SK-N-MC (cell line): ENCODE measurements around the gene POLD2.

Experiments
- DNase-seq: peaks from one replicate; pipeline ENCODE4 v3.0.0-alpha.2; 2011; ENCODE audit warnings: low read depth, low spot score
- H3K27ac ChIP-seq: fragments of 200-600 bp; sonication (generic); 2 replicates; pipeline ENCODE4 v1.5.1; 2016; ENCODE audit warnings: mixed run types
- H3K36me3 ChIP-seq: fragments of 200-600 bp; sonication (generic); 2 replicates; pipeline ENCODE4 v1.6.1; 2017; ENCODE audit warnings: antibody characterized with exemption, low read length, mixed read lengths; ENCODE audit not compliant: insufficient read depth
- H3K4me3 ChIP-seq: fragments of 200-600 bp; sonication (generic); 2 replicates; pipeline ENCODE4 v1.5.1; 2016
- H3K9ac ChIP-seq: fragments of 200-600 bp; sonication (generic); 2 replicates; pipeline ENCODE4 v1.8.0; 2017; ENCODE audit warnings: mixed run types, mixed read lengths; ENCODE audit not compliant: insufficient read length
- H3K9me3 ChIP-seq: fragments of 200-600 bp; sonication (generic); 2 replicates; pipeline ENCODE4 v1.6.1; 2017; ENCODE audit warnings: low read depth, mild to moderate bottlenecking, antibody characterized with exemption, low read length, moderate library complexity, mixed read lengths
- EZH2 ChIP-seq: fragments of 200-600 bp; sonication (generic); IDR thresholded peaks from one replicate; pipeline ENCODE4 v1.6.1; 2017; ENCODE audit warnings: antibody characterized with exemption
- FOXP2 ChIP-seq: optimal IDR thresholded peaks from 2 replicates; pipeline ENCODE3; 2011; ENCODE audit warnings: mild to moderate bottlenecking, moderate library complexity; ENCODE audit not compliant: insufficient read depth; ENCODE audit errors: extremely low read length, control extremely low read depth
- POLR2AphosphoS5 ChIP-seq: IDR thresholded peaks from 2 replicates; pipeline ENCODE4 v1.6.1; 2012; ENCODE audit warnings: mild to moderate bottlenecking, low read depth, low read length, borderline replicate concordance

POLD2 gene

GRCh38 chr7:44107961-44108767 lies 15.2 kb downstream of the POLD2 start:
- Histone ChIP-seq H3K4me3 (no peak overlapping the region), H3K9me3 (no peaks in the 10 kb centered on the region), H3K36me3 (peaks cover 6% of the 10 kb centered on the region; the same call in 1 of the 2 replicates), H3K27ac (no peak overlapping the region), H3K9ac (no peak overlapping the region)
- no peak for TF ChIP-seq EZH2
- no peak for TF ChIP-seq FOXP2
- no peak for TF ChIP-seq POLR2AphosphoS5
- DNase-seq = no peak

DNA sequence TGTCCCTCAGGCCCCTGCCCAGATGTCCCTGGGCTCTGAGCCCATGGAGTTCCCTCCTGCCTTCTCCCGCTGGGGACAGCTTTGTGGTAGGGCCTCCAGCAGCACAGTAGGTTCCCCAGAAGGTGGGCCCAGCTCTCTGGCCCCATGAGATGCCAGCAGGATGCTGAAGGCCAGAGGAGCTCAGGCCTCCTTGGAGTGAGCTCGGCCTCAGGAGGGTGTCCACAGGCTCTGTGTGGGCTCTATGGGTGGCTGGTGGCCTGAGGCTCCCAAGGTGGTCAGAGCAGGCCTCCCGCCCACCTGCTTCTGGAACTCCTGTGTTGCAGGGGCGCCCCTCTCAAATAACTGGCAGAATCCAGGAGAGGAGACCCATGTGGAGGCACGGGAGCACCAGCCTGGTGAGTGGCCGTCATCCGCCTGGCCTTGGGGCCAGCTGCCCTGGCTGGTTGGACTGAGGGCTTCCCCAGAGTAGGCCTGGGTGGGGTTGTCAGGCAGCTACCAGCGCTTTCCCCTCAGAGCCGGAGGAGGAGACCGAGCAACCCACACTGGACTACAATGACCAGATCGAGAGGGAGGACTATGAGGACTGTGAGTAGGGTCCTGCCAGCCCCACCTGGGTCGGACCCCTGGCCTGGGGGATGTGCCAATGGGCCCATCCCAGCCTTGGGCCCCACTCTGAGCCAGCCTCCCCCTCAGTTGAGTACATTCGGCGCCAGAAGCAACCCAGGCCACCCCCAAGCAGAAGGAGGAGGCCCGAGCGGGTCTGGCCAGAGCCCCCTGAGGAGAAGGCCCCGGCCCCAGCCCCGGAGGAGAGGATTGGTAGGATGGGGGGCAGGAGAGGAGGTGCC lies 16.0 kb downstream of the POLD2 start:
- TF ChIP-seq POLR2AphosphoS5 = no peak
- Histone ChIP-seq H3K36me3 (no peaks in the 10 kb centered on the region), H3K9me3 (no peaks in the 10 kb centered on the region), H3K9ac (no peak overlapping the region), H3K4me3 (no peak overlapping the region), H3K27ac (no peak overlapping the region)
- no peak for DNase-seq

GRCh38 chr7:44106311-44107065 lies 16.9 kb downstream of the POLD2 start:
- no peaks in the 10 kb centered on the region for H3K9me3 ChIP-seq
- no peak overlapping the region for H3K9ac ChIP-seq
- no peaks in the 10 kb centered on the region for H3K36me3 ChIP-seq
- no peak for TF ChIP-seq EZH2
- no peak for TF ChIP-seq FOXP2
- no peak for TF ChIP-seq POLR2AphosphoS5
- no peak for DNase-seq
- H3K27ac ChIP-seq = no peak overlapping the region
- H3K4me3 ChIP-seq = no peak overlapping the region

DNA sequence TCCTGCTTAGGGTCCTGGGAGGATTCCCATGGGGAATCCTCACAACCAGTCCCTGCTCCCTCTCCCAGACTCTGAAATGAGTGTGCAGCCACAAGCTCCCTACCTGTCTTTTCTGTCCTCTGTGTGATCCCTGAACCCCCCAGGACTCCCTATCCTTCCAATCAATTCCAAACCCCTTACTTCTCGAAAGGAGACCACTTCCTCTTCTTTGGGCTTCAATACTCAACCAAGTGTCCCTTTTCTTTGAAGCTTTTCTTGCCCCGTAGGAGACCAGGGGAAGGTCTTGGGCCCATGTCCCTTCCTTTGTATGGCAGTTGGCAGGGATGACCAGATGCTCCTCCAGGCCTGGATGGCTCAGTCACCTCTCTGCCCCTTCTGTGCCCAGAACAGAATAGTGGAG lies 17.5 kb downstream of the POLD2 start:
- DNase-seq = no peak
- Histone ChIP-seq H3K9me3 (no peaks in the 10 kb centered on the region), H3K27ac (no peak overlapping the region), H3K4me3 (peak overlapping the region; percentile 84; the same call in 1 of the 2 replicates), H3K9ac (no peak overlapping the region), H3K36me3 (no peaks in the 10 kb centered on the region)
- no peak for TF ChIP-seq FOXP2
- no peak for TF ChIP-seq POLR2AphosphoS5
- TF ChIP-seq EZH2 = no peak

DNA sequence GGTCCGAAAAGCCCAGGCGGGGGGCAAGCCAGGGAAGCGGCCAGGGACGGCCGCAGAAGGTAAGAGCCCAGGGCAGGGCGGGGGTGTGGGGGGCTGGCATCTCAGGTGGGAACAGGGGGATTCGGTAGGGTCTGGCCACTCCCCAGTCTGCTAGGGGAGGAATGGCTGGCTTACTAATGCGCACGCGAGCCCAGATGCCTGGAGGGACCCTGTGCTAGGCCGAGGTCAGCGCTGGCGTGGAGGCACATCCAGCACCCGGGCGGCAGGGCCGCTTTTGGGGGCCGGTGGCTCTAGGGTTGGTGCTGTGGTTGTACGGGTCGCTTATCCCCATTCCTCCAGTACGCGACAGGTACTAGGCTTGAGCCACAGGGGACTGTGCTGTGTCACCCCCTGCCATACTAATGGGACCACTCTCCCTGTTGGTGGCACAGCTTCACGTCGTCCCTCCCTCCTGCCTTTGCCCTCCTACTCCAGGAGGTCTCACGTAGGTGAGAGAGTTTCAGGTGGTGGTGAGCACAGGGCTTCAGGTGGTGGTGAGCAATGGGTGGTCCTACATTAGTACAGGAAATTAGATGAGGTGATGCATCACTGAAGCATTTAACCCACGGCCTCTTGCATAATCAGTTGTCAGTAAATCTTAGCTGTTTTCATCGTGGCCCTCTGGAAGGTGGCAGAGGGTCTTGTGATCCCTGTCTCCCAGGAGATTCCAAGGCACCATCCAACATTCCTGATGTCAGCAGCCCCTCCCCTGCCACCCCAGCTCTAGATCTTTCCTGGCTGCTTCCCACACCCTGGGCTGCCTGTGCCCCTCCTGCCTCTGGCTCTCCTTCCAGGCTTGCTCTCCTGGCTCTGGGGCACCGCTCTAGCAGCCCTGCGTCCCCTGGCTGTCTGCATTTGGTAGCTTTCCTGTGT lies 18.2 kb downstream of the POLD2 start:
- H3K36me3 ChIP-seq = no peaks in the 10 kb centered on the region
- TF ChIP-seq POLR2AphosphoS5 (no peak), FOXP2 (no peak), EZH2 (no peak)
- no peaks in the 10 kb centered on the region for H3K9me3 ChIP-seq
- H3K9ac ChIP-seq = peak overlapping the region; percentile 77
- no peak for DNase-seq
- H3K4me3 ChIP-seq = peak overlapping the region; percentile 84
- H3K27ac ChIP-seq = no peak overlapping the region

- Histone ChIP-seq H3K9ac (peak within 1 kb of the TSS; percentile 77), H3K4me3 (peak within 1 kb of the TSS; percentile 84), H3K27ac (no peak within 1 kb of the TSS), H3K9me3 (no peaks in the 10 kb centered on the region), H3K36me3 (no peaks in the 10 kb centered on the region)
- TF ChIP-seq EZH2 (no peak), POLR2AphosphoS5 (peak; percentile 33; the same call in 1 of the 2 replicates), FOXP2 (no peak)
- DNase-seq = no peak
Measured at GRCh38 chr7:44103923-44104859, 19.2 kb downstream of the POLD2 start, which contains the start of gene AEBP1. TSS of gene AEBP1 (plus strand) at chr7:44104345. CDS start at chr7:44104666, 321 bp downstream.

- Histone ChIP-seq H3K9ac (no peak overlapping the region), H3K27ac (no peak overlapping the region)
Measured at GRCh38 chr7:44103566-44103922, 19.8 kb downstream of the POLD2 start.

More at GRCh38 chr7:44103566-44103922, 19.8 kb downstream of the POLD2 start:
- TF ChIP-seq POLR2AphosphoS5 (no peak), EZH2 (no peak), FOXP2 (no peak)
- no peak for DNase-seq
- H3K36me3 ChIP-seq = no peaks in the 10 kb centered on the region
- H3K9me3 ChIP-seq = no peaks in the 10 kb centered on the region
- H3K4me3 ChIP-seq = peak overlapping the region; percentile 69
